ENCODE results near the gene MMRN2. TPM values are rescaled to one million over a fixed set of nuclear protein-coding genes. Genes with fewer than 3 reads are reported as not detected.
"Not testable (repeated sequence)": the region's sequence is repeated elsewhere in the genome, so short reads cannot be mapped to it uniquely, and the experiment has no call there.

The MMRN2 gene, protein sequence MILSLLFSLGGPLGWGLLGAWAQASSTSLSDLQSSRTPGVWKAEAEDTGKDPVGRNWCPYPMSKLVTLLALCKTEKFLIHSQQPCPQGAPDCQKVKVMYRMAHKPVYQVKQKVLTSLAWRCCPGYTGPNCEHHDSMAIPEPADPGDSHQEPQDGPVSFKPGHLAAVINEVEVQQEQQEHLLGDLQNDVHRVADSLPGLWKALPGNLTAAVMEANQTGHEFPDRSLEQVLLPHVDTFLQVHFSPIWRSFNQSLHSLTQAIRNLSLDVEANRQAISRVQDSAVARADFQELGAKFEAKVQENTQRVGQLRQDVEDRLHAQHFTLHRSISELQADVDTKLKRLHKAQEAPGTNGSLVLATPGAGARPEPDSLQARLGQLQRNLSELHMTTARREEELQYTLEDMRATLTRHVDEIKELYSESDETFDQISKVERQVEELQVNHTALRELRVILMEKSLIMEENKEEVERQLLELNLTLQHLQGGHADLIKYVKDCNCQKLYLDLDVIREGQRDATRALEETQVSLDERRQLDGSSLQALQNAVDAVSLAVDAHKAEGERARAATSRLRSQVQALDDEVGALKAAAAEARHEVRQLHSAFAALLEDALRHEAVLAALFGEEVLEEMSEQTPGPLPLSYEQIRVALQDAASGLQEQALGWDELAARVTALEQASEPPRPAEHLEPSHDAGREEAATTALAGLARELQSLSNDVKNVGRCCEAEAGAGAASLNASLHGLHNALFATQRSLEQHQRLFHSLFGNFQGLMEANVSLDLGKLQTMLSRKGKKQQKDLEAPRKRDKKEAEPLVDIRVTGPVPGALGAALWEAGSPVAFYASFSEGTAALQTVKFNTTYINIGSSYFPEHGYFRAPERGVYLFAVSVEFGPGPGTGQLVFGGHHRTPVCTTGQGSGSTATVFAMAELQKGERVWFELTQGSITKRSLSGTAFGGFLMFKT
- 10 to 100 TPM; 57.0 to 81.3 TPM for total RNA-seq

DNA sequence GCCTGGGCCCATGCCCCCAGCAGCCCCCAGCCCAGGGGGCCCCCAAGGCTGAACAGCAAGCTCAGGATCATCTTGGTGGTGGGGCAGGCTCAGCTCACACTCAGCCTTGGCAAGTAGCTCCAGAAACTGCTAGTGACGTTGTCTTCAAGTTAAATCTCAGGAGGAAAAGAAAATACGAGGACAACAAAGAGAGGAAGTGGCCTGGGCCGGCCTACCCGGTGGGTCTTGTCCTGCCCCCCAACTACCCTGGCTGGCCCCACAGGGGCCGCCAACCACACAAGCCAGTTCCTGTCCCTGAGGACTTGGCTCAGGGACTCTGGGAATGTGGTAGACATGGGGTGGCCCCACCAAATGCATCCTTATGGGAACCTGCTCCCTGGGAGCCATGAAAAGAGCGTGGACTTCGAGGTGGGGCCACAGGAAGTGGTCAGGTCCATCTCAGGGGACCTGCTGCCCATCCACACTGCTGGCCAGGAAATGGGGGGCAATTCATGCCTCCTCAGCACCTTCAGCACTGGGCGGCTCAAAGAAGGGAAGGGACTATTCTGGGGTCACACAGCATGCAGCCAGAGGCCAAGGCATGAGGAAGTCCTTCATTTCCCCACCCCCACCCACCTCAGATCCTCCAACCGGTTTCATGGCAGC is at the start of gene MMRN2:
MMRN2 (minus strand) TSS at position 145 of the 645 bp plus-strand sequence; CDS start at position 71, 74 bp downstream.
- TF ChIP-seq, protein P1, sequence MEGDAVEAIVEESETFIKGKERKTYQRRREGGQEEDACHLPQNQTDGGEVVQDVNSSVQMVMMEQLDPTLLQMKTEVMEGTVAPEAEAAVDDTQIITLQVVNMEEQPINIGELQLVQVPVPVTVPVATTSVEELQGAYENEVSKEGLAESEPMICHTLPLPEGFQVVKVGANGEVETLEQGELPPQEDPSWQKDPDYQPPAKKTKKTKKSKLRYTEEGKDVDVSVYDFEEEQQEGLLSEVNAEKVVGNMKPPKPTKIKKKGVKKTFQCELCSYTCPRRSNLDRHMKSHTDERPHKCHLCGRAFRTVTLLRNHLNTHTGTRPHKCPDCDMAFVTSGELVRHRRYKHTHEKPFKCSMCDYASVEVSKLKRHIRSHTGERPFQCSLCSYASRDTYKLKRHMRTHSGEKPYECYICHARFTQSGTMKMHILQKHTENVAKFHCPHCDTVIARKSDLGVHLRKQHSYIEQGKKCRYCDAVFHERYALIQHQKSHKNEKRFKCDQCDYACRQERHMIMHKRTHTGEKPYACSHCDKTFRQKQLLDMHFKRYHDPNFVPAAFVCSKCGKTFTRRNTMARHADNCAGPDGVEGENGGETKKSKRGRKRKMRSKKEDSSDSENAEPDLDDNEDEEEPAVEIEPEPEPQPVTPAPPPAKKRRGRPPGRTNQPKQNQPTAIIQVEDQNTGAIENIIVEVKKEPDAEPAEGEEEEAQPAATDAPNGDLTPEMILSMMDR (IDR thresholded peaks at IDR 0.05), result no peak
- Histone ChIP-seq H3K4me3 (peak within 1 kb of the TSS; percentile 40 to 50), H3K27ac (peak within 1 kb of the TSS; percentile 79 to 80), H3K9me3 (no peaks in the 10 kb centered on the region), H3K36me3 (no peaks in the 10 kb centered on the region), H3K27me3 (no peaks in the 10 kb centered on the region), H3K4me1 (peaks cover 0 to 65% of the 10 kb centered on the region in 2 donors)
- DNase-seq (ENCODE audit: low spot score), result no peak

DNA sequence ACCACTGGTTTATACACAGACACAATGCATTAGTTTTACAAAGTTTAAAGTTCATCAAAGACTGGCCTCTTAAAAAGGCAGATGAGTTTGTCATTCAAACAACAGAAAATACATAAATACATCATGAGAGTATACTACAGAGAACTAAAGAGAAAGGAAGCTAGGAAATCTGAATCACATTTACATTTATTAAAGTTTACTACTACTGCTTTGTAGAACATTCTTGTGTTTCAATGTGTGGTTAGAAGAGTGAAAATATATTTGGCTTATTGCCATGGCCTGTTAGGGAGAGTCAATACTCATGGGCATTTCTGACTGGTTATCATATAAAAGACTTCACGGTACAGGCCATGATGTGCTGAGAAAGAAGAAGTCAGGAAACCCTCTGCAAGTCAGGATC is 49.7 kb upstream of the MMRN2 start:
- not testable (repeated sequence) for H3K27ac ChIP-seq; H3K9me3 ChIP-seq; H3K27me3 ChIP-seq; H3K4me3 ChIP-seq; H3K4me1 ChIP-seq; DNase-seq (ENCODE audit: low spot score); H3K36me3 ChIP-seq

DNA sequence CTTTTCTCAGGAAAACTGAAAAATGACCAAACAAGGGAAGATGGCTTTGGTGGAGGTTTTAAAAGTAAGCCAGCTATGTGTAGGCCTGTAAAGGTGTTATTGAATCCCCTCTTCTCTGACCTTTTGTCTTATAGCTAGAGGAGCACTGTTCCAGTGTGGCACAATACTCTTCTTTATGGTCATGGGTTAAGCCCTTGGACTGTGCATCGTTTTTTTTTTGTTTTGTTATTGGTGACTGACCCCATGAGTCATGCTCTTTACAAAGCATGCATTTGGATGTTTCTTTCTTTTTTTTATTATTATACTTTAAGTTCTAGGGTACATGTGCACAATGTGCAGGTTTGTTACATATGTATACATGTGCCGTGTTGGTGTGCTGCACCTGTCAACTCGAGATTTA is 43.1 kb upstream of the MMRN2 start:
- H3K4me3 ChIP-seq, result no peak overlapping the region
- H3K4me1 ChIP-seq, result no peaks in the 10 kb centered on the region
- no peaks in the 10 kb centered on the region for H3K9me3 ChIP-seq
- TF ChIP-seq, protein P1 (IDR thresholded peaks at IDR 0.05), result no peak
- H3K27me3 ChIP-seq, result no peaks in the 10 kb centered on the region
- H3K27ac ChIP-seq, result no peak overlapping the region
- H3K36me3 ChIP-seq, result no peaks in the 10 kb centered on the region
- no peak for DNase-seq (ENCODE audit: low spot score)

DNA sequence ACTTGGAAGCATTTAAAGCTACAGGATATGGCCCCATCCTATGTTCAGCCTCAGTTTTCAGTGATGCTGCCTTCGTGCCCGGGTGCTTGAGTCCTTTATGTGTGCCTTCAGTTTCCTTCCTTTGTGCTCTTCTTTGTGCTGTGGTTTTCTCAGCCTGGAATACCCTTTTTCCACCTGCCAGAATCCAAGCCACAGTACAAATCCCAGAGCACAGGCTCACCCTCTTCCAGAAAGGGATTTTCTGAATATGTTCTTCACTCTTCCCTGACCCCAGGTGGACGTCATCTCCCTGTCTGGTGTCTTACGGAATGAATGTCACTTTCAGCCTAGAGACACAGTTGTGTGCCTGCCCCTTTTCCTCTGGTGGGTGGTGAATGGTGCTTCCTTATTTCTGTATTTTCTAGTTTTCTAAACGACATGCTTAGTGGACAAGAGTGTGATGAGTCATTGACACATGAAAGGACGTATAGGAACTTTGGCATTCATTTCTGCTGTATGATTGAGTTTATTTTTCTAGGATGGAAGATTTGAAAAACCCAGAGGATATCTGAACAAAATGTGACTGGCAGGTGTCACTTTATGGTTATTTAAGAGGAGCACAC is 42.5 kb upstream of the MMRN2 start:
- H3K4me3 ChIP-seq; H3K27ac ChIP-seq; H3K4me1 ChIP-seq; H3K27me3 ChIP-seq; H3K36me3 ChIP-seq; DNase-seq (ENCODE audit: low spot score); H3K9me3 ChIP-seq: not testable (repeated sequence)

DNA sequence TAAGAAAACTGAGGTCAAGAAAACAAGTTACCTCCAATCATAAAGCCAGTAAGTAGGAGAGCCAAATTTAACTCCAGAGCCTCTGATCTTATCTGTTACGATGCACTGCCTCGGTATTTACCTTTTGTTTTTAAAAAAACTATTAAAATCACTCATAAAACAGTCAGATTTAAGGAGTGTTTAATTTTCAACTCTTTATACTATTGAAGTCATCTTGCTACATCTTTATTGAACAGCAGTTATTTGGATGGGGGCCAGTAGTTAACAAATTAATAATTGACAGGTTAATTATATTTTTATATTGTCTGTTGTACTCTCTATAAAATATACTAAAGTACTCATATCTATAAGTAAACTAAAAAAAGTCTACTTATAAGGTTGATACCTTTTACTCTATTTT is 35.5 kb upstream of the MMRN2 start:
- H3K4me3 ChIP-seq, result no peak overlapping the region
- H3K27me3 ChIP-seq, result no peaks in the 10 kb centered on the region
- TF ChIP-seq, protein P1 (IDR thresholded peaks at IDR 0.05), result no peak
- peaks cover 6% of the 10 kb centered on the region for H3K36me3 ChIP-seq
- no peak overlapping the region for H3K27ac ChIP-seq
- H3K9me3 ChIP-seq, result no peaks in the 10 kb centered on the region
- H3K4me1 ChIP-seq, result no peaks in the 10 kb centered on the region
- DNase-seq (ENCODE audit: low spot score), result no peak

DNA sequence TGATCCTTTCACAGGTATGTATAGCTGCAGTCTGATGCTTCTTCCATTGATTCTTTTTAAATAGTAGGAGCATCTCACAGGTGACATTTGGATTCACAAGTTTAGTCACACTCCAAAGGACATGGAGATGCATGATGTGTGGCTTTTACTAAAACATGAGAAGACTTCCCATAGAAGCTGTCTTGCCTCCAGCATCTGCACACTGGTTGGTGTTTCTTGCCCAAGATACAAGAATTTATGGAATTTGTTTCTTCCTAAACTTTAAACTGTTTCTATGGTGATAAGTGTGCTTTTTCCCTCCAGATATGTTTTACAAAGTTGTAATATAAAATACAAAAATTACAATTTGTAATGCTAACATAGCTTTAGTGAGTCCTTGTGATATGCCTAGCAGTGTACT is 35.0 kb upstream of the MMRN2 start:
- DNase-seq (ENCODE audit: low spot score), result no peak
- Histone ChIP-seq H3K4me3 (no peak overlapping the region), H3K27me3 (no peaks in the 10 kb centered on the region), H3K9me3 (no peaks in the 10 kb centered on the region), H3K4me1 (no peaks in the 10 kb centered on the region), H3K36me3 (peaks cover 6% of the 10 kb centered on the region), H3K27ac (no peak overlapping the region)
- TF ChIP-seq, protein P1 (IDR thresholded peaks at IDR 0.05), result no peak

DNA sequence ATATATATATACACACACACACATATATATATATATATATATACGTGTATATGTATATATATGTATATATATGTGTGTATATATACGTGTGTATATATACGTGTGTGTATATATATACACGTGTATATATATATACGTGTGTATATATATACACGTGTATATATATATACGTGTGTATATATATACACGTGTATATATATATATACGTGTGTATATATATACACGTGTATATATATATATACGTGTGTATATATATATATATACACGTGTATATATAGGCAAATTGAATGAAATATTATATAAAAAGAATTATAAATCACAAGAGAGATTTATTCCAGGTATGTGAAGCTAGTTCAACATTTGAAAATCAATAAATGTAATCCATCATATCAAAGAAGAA is 33.9 kb upstream of the MMRN2 start:
- not testable (repeated sequence) for H3K27me3 ChIP-seq; H3K27ac ChIP-seq; H3K4me1 ChIP-seq; H3K9me3 ChIP-seq; DNase-seq (ENCODE audit: low spot score); H3K36me3 ChIP-seq; H3K4me3 ChIP-seq

All from right atrium auricular region (tissue), 2 donors.